Vagina (tissue), 2 donors: Measurements from ENCODE around the gene ATG2A.

ENCODE experiments used
- POLR2A ChIP-seq, 2 donors: fragments of 450-650 bp; IDR thresholded peaks; one replicate each; pipeline ENCODE4 v1.6.1; 2017; ENCODE audit warnings: antibody characterized with exemption in 2 of 2, mild to moderate bottlenecking in 2 of 2, moderate library complexity in 2 of 2
- TF ChIP-seq, protein P1 (sequence below), 3 experiments: fragments of 450-650 bp in 2 of 3; fragments of 200-600 bp in 1 of 3; sonication (generic) in 1 of 3; IDR thresholded peaks; one replicate each; pipeline ENCODE4 v1.5.1; 2017 to 2019; ENCODE audit warnings: antibody characterized with exemption in 3 of 3, mild to moderate bottlenecking in 2 of 3, moderate library complexity in 2 of 3

DNA sequence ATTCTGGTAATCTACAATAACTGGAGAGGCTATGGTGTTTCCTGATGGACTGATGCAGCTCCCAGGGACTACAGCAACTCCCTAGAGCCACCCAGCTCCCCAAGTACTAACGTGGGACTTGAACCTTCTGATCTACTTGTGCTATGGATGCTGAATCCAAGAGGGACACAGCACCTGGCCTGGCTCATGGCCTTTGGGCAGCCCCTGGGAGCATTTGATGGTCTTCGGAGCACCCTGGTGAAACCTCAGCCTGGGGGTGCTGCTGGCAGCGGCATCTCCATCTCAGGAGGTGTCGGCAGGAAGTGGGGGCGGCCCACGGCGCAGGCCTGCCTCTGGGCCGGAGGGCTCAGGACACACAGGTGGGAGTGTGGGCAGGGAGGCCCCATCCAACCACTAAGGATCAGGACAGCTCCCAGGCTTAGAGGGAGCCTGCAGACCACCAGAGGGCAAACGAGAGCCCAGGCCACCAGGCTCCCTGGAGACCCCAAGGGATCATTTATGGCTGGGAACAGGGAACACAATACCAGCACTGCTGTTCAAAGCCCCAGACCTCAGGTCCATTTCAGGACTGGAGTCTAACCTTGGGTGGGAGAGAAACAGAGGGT, 47.3 kb downstream of the ATG2A start:
- TF ChIP-seq, protein P1, sequence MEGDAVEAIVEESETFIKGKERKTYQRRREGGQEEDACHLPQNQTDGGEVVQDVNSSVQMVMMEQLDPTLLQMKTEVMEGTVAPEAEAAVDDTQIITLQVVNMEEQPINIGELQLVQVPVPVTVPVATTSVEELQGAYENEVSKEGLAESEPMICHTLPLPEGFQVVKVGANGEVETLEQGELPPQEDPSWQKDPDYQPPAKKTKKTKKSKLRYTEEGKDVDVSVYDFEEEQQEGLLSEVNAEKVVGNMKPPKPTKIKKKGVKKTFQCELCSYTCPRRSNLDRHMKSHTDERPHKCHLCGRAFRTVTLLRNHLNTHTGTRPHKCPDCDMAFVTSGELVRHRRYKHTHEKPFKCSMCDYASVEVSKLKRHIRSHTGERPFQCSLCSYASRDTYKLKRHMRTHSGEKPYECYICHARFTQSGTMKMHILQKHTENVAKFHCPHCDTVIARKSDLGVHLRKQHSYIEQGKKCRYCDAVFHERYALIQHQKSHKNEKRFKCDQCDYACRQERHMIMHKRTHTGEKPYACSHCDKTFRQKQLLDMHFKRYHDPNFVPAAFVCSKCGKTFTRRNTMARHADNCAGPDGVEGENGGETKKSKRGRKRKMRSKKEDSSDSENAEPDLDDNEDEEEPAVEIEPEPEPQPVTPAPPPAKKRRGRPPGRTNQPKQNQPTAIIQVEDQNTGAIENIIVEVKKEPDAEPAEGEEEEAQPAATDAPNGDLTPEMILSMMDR (IDR thresholded peaks at IDR 0.05), result no peak
- TF ChIP-seq POLR2A (IDR thresholded peaks at IDR 0.05), result no peak
